H1 (cell line): ENCODE measurements around the gene CMTM2. TPM values are rescaled to one million over a fixed set of nuclear protein-coding genes. Genes with fewer than 3 reads are reported as not detected.

Experiments used
- CTCF ChIA-PET: fragments of 300-600 bp; sonication (Branson Sonifier 250); formaldehyde crosslinking; loops from one replicate; lab custom pipeline; 2021; ENCODE audit not compliant: partially characterized antibody; lab: Charles Lee
- POLR2A ChIA-PET: fragments of 300-600 bp; sonication (Branson Sonifier 250); formaldehyde crosslinking; loops from one replicate; lab custom pipeline; 2021; ENCODE audit warnings: inconsistent platforms; ENCODE audit not compliant: partially characterized antibody; lab: Charles Lee
- DNase-seq, 2 experiments: peaks; one replicate each; pipeline versions ENCODE4 v3.0.0 to v3.0.0-alpha.2; 2010 to 2022; ENCODE audit warnings: low spot score in 2 of 2, low read depth in 1 of 2, mixed read lengths in 1 of 2
- FAIRE-seq: peaks from 2 replicates; lab custom pipeline; 2011; peaks lifted over from hg19 to GRCh38; lab: Jason Lieb, UNC
- H2AFZ ChIP-seq: 2 replicates; pipeline ENCODE4 v1.8.1; 2012; ENCODE audit warnings: low read length, inconsistent platforms
- H2AK5ac ChIP-seq: 2 replicates; pipeline ENCODE4 v1.6.1; 2013; ENCODE audit warnings: low read depth, low read length
- H2BK120ac ChIP-seq: replicated peaks from 2 replicates; pipeline ENCODE3; 2013; ENCODE audit warnings: low read depth, low read length, inconsistent platforms
- H2BK12ac ChIP-seq: 2 replicates; pipeline ENCODE4 v1.6.1; 2013; ENCODE audit warnings: low read depth, low read length
- H2BK15ac ChIP-seq: 2 replicates; pipeline ENCODE4 v1.6.1; 2013; ENCODE audit warnings: low read length
- H2BK20ac ChIP-seq: 2 replicates; pipeline ENCODE4 v1.6.1; 2013; ENCODE audit warnings: low read length
- H2BK5ac ChIP-seq: 2 replicates; pipeline ENCODE4 v1.6.1; 2013; ENCODE audit warnings: low read depth, low read length
- H3K14ac ChIP-seq: 2 replicates; pipeline ENCODE4 v1.6.1; 2013; ENCODE audit warnings: inconsistent platforms; ENCODE audit not compliant: insufficient read length
- H3K18ac ChIP-seq: 2 replicates; pipeline ENCODE4 v1.6.1; 2013; ENCODE audit warnings: low read length; ENCODE audit errors: extremely low read depth
- H3K23ac ChIP-seq: 2 replicates; pipeline ENCODE4 v1.6.1; 2013; ENCODE audit warnings: inconsistent platforms; ENCODE audit not compliant: insufficient read length
- H3K23me2 ChIP-seq: 2 replicates; pipeline ENCODE4 v1.6.1; 2013; ENCODE audit warnings: low read depth, low read length
- H3K27ac ChIP-seq: 2 replicates; pipeline ENCODE4 v1.6.1; 2011; ENCODE audit warnings: low read depth, low read length, inconsistent platforms
- H3K27me3 ChIP-seq, 4 experiments: replicated peaks in 1 of 4; 1 replicate in 1 of 4; 2 replicates in 3 of 4; pipeline versions ENCODE4 v1.6.1 to v1.8.1; 2011 to 2013; ENCODE audit warnings: low read length in 3 of 4, mild to moderate bottlenecking in 3 of 4, inconsistent platforms in 2 of 4, mixed read lengths in 2 of 4, moderate library complexity in 1 of 4; ENCODE audit not compliant: control insufficient read depth in 3 of 4, insufficient read depth in 3 of 4; ENCODE audit errors: extremely low read depth in 1 of 4
- H3K36me3 ChIP-seq, 4 experiments: 2 replicates each; pipeline versions ENCODE4 v1.6.1 to v1.8.1; 2011 to 2013; ENCODE audit warnings: mild to moderate bottlenecking in 4 of 4, low read length in 3 of 4, moderate library complexity in 2 of 4, control low read depth in 1 of 4, inconsistent platforms in 1 of 4; ENCODE audit not compliant: insufficient read depth in 4 of 4, control insufficient read depth in 2 of 4
- H3K4ac ChIP-seq: replicated peaks from 2 replicates; pipeline ENCODE3; 2013; ENCODE audit warnings: low read length, low read depth, mixed read lengths, inconsistent platforms; ENCODE audit not compliant: insufficient read length
- H3K4me1 ChIP-seq, 4 experiments: replicated peaks in 1 of 4; 1 replicate in 1 of 4; 2 replicates in 3 of 4; pipeline versions ENCODE4 v1.6.1 to v1.8.1; 2011 to 2013; ENCODE audit warnings: low read length in 3 of 4, inconsistent platforms in 2 of 4, mixed read lengths in 1 of 4; ENCODE audit not compliant: insufficient read depth in 4 of 4, control insufficient read depth in 3 of 4
- H3K4me2 ChIP-seq, 2 experiments: 2 replicates each; pipeline versions ENCODE4 v1.6.1 to v1.8.1; 2011 to 2013; ENCODE audit warnings: low read depth in 2 of 2, low read length in 2 of 2, control low read depth in 1 of 2, inconsistent platforms in 1 of 2, mild to moderate bottlenecking in 1 of 2; ENCODE audit not compliant: insufficient read depth in 1 of 2
- H3K4me3 ChIP-seq, 4 experiments: fragments of 200-600, 300-600 bp in 1 of 4; sonication (generic), shearing (Covaris generic), sonication (Bioruptor Twin) in 1 of 4; 2 replicates each; pipeline versions ENCODE4 v1.5.1 to v1.8.1; 2011 to 2016; ENCODE audit warnings: low read length in 4 of 4, low read depth in 3 of 4, control low read depth in 2 of 4, inconsistent platforms in 2 of 4, mild to moderate bottlenecking in 2 of 4, mixed read lengths in 1 of 4, moderate library complexity in 1 of 4; ENCODE audit not compliant: insufficient read depth in 2 of 4; ENCODE audit errors: extremely low read depth in 1 of 4
- H3K56ac ChIP-seq: replicated peaks from 2 replicates; pipeline ENCODE3; 2013; ENCODE audit warnings: low read depth, mild to moderate bottlenecking, mixed read lengths, low read length, inconsistent platforms; ENCODE audit not compliant: insufficient read length
- H3K79me1 ChIP-seq: 2 replicates; pipeline ENCODE4 v1.6.1; 2013; ENCODE audit warnings: low read depth, low read length, control low read depth
- H3K79me2 ChIP-seq, 2 experiments: 2 replicates each; pipeline versions ENCODE4 v1.6.1 to v1.8.1; 2012 to 2013; ENCODE audit warnings: low read length in 2 of 2, mild to moderate bottlenecking in 2 of 2, inconsistent platforms in 1 of 2; ENCODE audit not compliant: insufficient read depth in 2 of 2, control insufficient read depth in 1 of 2
- H3K9ac ChIP-seq, 4 experiments: replicated peaks in 1 of 4; 1 replicate in 1 of 4; 2 replicates in 3 of 4; pipeline versions ENCODE4 v1.6.1 to v1.8.1; 2011 to 2013; ENCODE audit warnings: low read depth in 3 of 4, low read length in 3 of 4, control low read depth in 2 of 4, mild to moderate bottlenecking in 2 of 4, moderate library complexity in 2 of 4, inconsistent platforms in 1 of 4; ENCODE audit errors: extremely low read depth in 1 of 4
- H3K9me3 ChIP-seq, 2 experiments: 2 replicates each; pipeline versions ENCODE4 v1.6.1 to v1.8.1; 2012 to 2013; ENCODE audit warnings: mild to moderate bottlenecking in 2 of 2, moderate library complexity in 2 of 2, control low read depth in 1 of 2, inconsistent platforms in 1 of 2, low read depth in 1 of 2, low read length in 1 of 2, mixed read lengths in 1 of 2; ENCODE audit not compliant: insufficient read depth in 2 of 2
- H4K20me1 ChIP-seq, 2 experiments: replicated peaks in 1 of 2; 2 replicates each; pipeline versions ENCODE3 to v1.8.1; 2011 to 2013; ENCODE audit warnings: inconsistent platforms in 2 of 2, low read length in 2 of 2, mild to moderate bottlenecking in 1 of 2; ENCODE audit not compliant: insufficient read depth in 2 of 2, control insufficient read depth in 1 of 2
- H4K5ac ChIP-seq: 2 replicates; pipeline ENCODE4 v1.6.1; 2013; ENCODE audit warnings: low read length, low read depth, mixed read lengths, inconsistent platforms; ENCODE audit not compliant: insufficient read length
- H4K8ac ChIP-seq: 2 replicates; pipeline ENCODE4 v1.8.0; 2013; ENCODE audit warnings: mild to moderate bottlenecking, moderate library complexity, low read length, inconsistent platforms; ENCODE audit not compliant: insufficient read depth; ENCODE audit errors: extremely low read depth
- H4K91ac ChIP-seq: replicated peaks from 2 replicates; pipeline ENCODE3; 2013; ENCODE audit warnings: low read length, mixed read lengths, inconsistent platforms; ENCODE audit not compliant: insufficient read length
- ATF3 ChIP-seq: IDR thresholded peaks from 2 replicates; pipeline ENCODE4 v1.6.1; 2011; ENCODE audit warnings: low read depth, mild to moderate bottlenecking, low read length; ENCODE audit not compliant: insufficient read depth
- FOSL1 ChIP-seq: IDR thresholded peaks from 2 replicates; pipeline ENCODE4 v1.6.1; 2011; ENCODE audit warnings: mild to moderate bottlenecking, low read depth, low read length, moderate library complexity; ENCODE audit not compliant: insufficient read depth
- HDAC2 ChIP-seq, 2 experiments: fragments of 300-600 bp in 1 of 2; sonication (generic) in 1 of 2; IDR thresholded peaks; 2 replicates each; pipeline ENCODE4 v1.6.1; 2011 to 2012; ENCODE audit warnings: low read depth in 2 of 2, low read length in 2 of 2, mild to moderate bottlenecking in 2 of 2, moderate library complexity in 2 of 2, borderline replicate concordance in 1 of 2, inconsistent platforms in 1 of 2
- WGBS, 2 experiments: shearing (Covaris generic) in 1 of 2; methylation state at CpG; one replicate each; pipeline versions ENCODE4 v1.1.6 to v1.1.7; 2013 to 2015; ENCODE audit warnings: low lambda C conversion rate in 2 of 2, mixed read lengths in 2 of 2, inconsistent platforms in 1 of 2, low coverage in 1 of 2, missing lambda C conversion rate in 1 of 2; ENCODE audit not compliant: insufficient replicate concordance in 2 of 2, insufficient coverage in 1 of 2, insufficient read length in 1 of 2; ENCODE audit errors: extremely low coverage in 1 of 2, missing lambda C conversion rate in 1 of 2; 5-methylcytosine and 5-hydroxymethylcytosine counted together
- polyA plus RNA-seq, 7 experiments: library from polyadenylated mRNA; depleted of rRNA in 3 of 7; stranded (reverse) in 5 of 7; unstranded in 2 of 7; fragments of >200 nt in 5 of 7; fragments of 200-250 nt in 2 of 7; gene quantifications; 1 replicate in 5 of 7; 2 replicates in 1 of 7; 4 replicates in 1 of 7; pipeline versions ENCODE4 v1.2.1 to v1.2.3, GENCODE V29; 2011 to 2013; ENCODE audit warnings: missing spikeins in 2 of 7, mixed read lengths in 2 of 7
- total RNA-seq: library from RNA; stranded (reverse); fragmentation: NEBNext Ultra II Directional; extraction: Animal tissue kit (Norgen Biotek cat#: 25700); gene quantifications from 2 replicates; pipeline ENCODE4 v1.2.1, GENCODE V29; 2021

The CMTM2 gene
- total and polyA plus RNA-seq, 2 of the 8 experiments (the other 6 are each of a cell fraction or from before 2014, with no cell fraction given), result not detected

GRCh38 chr16:66617728-66618127 is 38.5 kb downstream of the CMTM2 start:
- ChIA-PET POLR2A (interaction anchor here (0.7 to 1.7 kb wide), 2 partner anchors 9 to 218 kb away, joined by 3 to 6 read pairs; no protein-coding TSS in a partner anchor), CTCF (interaction anchor here (0.7 to 4.6 kb wide), 10 partner anchors 9 to 113 kb away, joined by 3 to 44 read pairs (median 4); no protein-coding TSS in a partner anchor)
- Histone ChIP-seq H3K23me2 (no peaks in the 10 kb centered on the region), H3K36me3 (peaks cover 11 to 45% (median 20%) of the 10 kb centered on the region in 4 experiments; a peak in 7 of 8 replicates), H3K9me3 (peaks cover 0 to 7% of the 10 kb centered on the region in 2 experiments; a peak in 1 of 4 replicates), H3K4ac (no peak overlapping the region), H2BK15ac (no peak overlapping the region), H3K27ac (no peak overlapping the region), H3K79me2 (no peaks in the 10 kb centered on the region), H4K8ac (no peak overlapping the region), H4K5ac (no peak overlapping the region), H3K27me3 (no peaks in the 10 kb centered on the region), H2AFZ (no peak overlapping the region), H2BK20ac (no peak overlapping the region), H4K91ac (no peak overlapping the region), H2BK12ac (no peak overlapping the region), H3K79me1 (no peaks in the 10 kb centered on the region; the same call in 1 of the 2 replicates), H2AK5ac (no peak overlapping the region), H2BK120ac (no peak overlapping the region), H2BK5ac (0 out of 2 replicates have a peak overlapping the region, but pooled peaks have one; percentile 2), H3K56ac (no peak overlapping the region), H3K9ac (no peak overlapping the region), H4K20me1 (peaks cover 6 to 10% of the 10 kb centered on the region in 2 experiments), H3K14ac (no peak overlapping the region), H3K18ac (no peak overlapping the region), H3K23ac (no peak overlapping the region), H3K4me2 (peak overlapping the region in 1 of 2 experiments; percentile 51; a peak in 1 of 4 replicates), H3K4me1 (peaks cover 3 to 12% (median 7%) of the 10 kb centered on the region in 4 experiments), H3K4me3 (no peak overlapping the region)
- FAIRE-seq (no peak), DNase-seq (no peak)
- 85% methylated on average over 7 of the region's 7 CpGs; no CpG with 5 or more reads in 1 of the 2 experiments for WGBS, 2 experiments
- no peak for TF ChIP-seq HDAC2 (IDR thresholded peaks at IDR 0.05; ENCODE audit: borderline replicate concordance in 1 of 2, low read depth in 2 of 2, low read length in 2 of 2)
- no peak for TF ChIP-seq FOSL1
- no peak for TF ChIP-seq ATF3
